ENCODE measurements around the gene TSFM.

The TSFM gene

DNA sequence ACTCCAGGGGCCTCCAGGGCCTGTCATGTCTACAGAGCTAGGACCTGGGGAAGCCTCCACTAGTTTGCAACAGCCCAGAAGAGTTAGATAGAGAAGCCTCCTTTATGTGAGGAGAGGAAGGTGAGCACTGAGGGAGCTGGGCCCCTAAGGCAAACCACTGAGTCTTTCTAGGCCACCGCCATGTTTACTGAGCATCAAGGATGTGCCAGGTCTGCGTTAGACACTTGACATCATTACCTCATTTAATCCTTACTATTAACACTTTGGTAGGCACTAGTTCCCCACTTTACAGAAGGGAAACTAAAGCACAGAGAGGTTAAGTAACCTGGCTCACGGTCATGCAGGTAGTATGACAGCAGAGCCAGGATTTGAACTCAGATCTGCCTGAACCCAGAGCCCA is 51.1 kb downstream of the TSFM start:
- TF ChIP-seq, protein P1, sequence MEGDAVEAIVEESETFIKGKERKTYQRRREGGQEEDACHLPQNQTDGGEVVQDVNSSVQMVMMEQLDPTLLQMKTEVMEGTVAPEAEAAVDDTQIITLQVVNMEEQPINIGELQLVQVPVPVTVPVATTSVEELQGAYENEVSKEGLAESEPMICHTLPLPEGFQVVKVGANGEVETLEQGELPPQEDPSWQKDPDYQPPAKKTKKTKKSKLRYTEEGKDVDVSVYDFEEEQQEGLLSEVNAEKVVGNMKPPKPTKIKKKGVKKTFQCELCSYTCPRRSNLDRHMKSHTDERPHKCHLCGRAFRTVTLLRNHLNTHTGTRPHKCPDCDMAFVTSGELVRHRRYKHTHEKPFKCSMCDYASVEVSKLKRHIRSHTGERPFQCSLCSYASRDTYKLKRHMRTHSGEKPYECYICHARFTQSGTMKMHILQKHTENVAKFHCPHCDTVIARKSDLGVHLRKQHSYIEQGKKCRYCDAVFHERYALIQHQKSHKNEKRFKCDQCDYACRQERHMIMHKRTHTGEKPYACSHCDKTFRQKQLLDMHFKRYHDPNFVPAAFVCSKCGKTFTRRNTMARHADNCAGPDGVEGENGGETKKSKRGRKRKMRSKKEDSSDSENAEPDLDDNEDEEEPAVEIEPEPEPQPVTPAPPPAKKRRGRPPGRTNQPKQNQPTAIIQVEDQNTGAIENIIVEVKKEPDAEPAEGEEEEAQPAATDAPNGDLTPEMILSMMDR (IDR thresholded peaks at IDR 0.05; ENCODE audit: insufficient read depth, low read length, poor library complexity, severe bottlenecking) = no peak
- Histone ChIP-seq H3K36me3 (ENCODE audit: control insufficient read depth, insufficient read depth, low read length) (peaks cover 3% of the 10 kb centered on the region), H3K27me3 (replicated peaks; ENCODE audit: control insufficient read depth, insufficient read depth, low read length) (no peaks in the 10 kb centered on the region), H3K4me3 (replicated peaks; ENCODE audit: low read depth, low read length) (no peak overlapping the region)
- DNase-seq (ENCODE audit: extremely low read depth, insufficient read length) = no peak

DNA sequence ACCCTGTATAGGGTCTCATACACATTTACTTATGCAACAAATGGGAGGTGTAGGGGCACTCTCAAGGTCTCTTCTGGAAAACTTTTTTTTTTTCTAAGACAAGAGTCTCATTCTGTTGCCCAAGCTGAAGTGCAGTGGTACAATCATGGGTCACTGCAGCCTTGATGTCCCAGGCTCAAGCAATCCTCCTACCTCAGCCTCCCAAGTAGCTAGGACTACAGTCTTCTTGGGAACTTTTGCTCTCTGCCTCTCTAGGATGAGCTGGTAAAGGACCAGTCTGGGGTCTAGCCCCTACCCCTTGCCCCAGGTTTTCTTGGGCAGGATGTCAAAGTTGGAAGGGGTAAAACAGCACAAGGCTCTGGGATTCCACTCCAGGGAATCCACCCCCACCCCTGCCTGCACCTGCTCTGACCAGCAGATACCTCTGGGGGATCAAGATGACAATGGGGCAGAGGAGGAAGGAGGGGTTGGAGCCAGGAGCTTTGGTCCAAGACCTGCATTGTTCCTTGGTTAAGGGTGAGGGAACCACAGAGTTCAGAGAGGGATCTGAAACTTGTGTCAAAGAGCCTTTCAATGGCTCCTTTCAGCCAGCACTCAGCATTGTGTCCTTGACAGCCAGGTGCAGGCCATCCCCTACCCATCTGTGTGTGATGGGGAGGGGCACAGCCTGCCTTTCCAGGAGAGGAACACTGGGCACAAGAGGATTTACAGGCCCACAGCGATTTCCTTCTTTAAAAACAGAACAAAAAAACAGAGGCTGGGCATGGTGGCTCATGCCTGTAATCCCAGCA is 51.7 kb downstream of the TSFM start:
- TF ChIP-seq, protein P1 (IDR thresholded peaks at IDR 0.05; ENCODE audit: insufficient read depth, low read length, poor library complexity, severe bottlenecking) = no peak
- no peaks in the 10 kb centered on the region for H3K36me3 ChIP-seq (ENCODE audit: control insufficient read depth, insufficient read depth, low read length)
- no peak for DNase-seq (ENCODE audit: extremely low read depth, insufficient read length)
- H3K4me3 ChIP-seq (replicated peaks; ENCODE audit: low read depth, low read length) = no peak overlapping the region
- H3K27me3 ChIP-seq (replicated peaks; ENCODE audit: control insufficient read depth, insufficient read depth, low read length) = no peaks in the 10 kb centered on the region

DNA sequence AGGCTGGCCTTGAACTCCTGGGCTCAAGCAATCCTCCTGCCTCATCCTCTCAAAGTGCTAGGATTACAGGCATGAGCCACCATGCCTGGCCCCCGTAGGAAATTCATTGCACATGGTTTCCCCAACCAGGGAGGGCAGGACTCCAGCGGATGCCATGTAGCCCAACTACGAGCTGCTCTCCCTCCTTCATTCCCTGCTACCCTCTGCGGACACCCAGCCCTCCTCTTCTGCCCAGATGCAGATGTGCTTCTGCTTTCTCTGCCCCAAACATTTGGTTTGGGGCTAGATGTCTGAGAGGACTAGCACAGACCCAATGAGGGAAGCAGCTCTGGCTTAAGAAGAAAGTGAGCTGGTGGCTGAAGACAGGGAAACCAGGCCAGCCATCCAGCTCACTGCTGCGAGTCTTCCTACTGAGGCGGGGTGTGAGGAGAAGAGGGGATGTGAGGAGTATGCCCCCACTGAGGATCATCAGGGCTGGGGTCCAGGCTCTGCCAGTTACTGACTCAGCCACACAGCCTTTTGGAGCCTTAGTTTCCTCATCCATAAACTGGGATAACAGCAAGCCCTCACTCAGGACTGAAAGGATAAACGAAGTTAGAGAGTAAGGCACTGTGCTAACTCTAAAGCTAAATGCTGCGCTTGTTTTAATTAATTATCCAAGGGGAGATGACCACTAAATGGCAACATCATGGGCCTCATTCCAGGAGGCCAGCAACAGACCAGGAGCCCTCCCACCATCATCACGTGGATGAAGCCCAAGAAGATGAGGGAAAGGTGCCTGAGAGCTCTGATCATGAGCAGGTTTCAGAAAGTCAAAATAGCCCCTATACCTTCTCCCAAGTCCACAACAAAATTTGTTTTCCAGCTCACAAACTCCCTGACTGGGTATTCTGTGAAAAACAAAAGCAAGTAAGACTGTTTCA is 53.0 kb downstream of the TSFM start:
- DNase-seq (ENCODE audit: extremely low read depth, insufficient read length) = no peak
- H3K4me3 ChIP-seq (replicated peaks; ENCODE audit: low read depth, low read length) = peak overlapping the region; percentile 34
- no peaks in the 10 kb centered on the region for H3K27me3 ChIP-seq (replicated peaks; ENCODE audit: control insufficient read depth, insufficient read depth, low read length)
- H3K36me3 ChIP-seq (ENCODE audit: control insufficient read depth, insufficient read depth, low read length) = no peaks in the 10 kb centered on the region
- TF ChIP-seq, protein P1 (IDR thresholded peaks at IDR 0.05; ENCODE audit: insufficient read depth, low read length, poor library complexity, severe bottlenecking) = no peak

DNA sequence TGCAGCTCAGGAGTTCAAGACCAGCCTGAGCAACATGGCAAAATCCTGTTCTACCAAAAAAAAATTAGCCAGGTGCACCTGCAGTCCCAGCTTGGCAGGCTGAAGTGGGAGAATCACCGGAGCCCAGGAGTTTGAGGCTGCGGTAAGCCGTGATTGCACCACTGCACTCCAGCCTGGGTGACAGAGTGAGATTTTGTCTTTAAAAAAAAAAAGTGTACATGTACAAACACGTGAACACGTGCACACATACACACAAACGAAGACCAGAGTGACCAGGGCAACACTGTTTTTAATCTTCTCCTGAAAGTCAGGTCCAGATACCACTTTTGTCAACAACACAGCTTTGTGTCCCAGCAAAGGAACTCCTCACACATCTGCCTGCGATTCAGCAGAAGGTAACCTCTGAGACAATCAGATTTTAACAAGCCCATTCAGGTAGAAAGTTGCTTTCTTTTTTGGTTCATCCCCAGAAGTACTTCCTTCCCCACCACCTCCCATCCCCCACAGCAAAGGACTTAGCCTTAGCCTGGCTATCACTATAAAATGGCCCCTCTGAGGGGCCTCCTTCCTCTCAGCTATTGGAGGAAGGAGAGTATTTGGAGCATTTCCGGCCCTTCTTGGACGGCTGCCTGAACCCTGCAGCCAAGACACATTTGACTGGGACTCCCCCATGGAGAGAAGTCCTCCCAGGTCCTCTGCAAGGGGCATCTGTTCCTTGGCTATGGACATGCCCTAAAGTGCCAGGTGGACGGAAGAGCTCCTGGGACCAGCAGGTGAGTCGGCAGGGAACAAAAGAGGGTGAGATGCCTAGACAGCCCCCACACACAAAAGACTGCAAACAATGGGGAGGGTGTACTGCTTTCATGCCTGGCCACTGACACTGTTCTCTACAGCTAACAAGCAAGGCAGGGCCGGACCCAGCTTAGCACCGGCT is 54.1 kb downstream of the TSFM start:
- TF ChIP-seq, protein P1 (IDR thresholded peaks at IDR 0.05; ENCODE audit: insufficient read depth, low read length, poor library complexity, severe bottlenecking) = no peak
- Histone ChIP-seq H3K36me3 (ENCODE audit: control insufficient read depth, insufficient read depth, low read length) (no peaks in the 10 kb centered on the region), H3K27me3 (replicated peaks; ENCODE audit: control insufficient read depth, insufficient read depth, low read length) (no peaks in the 10 kb centered on the region), H3K4me3 (replicated peaks; ENCODE audit: low read depth, low read length) (peak overlapping the region; percentile 34)
- DNase-seq (ENCODE audit: extremely low read depth, insufficient read length) = peak; percentile 66

DNA sequence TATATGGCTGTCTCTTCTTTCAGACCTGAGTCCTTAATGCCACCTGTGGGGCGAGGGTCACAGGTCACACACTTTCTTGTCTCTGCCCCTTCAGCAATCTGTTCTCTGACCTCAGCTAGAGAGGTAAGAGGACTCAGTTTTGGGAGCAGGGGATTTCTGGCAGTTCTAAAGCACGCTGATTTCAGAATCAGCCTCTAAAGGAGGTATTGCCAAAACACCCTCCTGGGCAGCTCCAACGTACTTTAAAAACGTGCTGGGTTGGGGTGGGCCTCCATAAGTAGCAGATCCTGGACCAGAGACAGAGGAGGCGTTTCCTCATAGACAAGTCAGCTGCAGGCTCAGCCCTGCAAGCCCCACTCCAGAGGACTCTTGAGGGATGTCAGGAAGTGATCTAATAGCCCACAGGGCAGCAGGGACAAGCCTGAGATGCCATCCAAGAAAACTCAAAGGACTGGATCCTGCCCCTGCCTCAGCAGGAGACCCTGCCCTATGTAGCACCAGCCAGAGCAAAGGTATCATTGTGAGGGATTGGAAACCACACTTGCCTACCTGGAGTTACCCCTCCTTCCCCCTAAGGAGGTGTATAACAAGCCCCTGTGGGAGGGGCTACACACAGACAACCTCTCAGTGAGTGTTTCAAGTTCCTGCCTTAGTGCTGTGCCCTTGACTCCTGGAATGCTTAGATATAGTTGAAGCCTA is 55.4 kb downstream of the TSFM start:
- TF ChIP-seq, protein P1 (IDR thresholded peaks at IDR 0.05; ENCODE audit: insufficient read depth, low read length, poor library complexity, severe bottlenecking) = no peak
- H3K36me3 ChIP-seq (ENCODE audit: control insufficient read depth, insufficient read depth, low read length) = no peaks in the 10 kb centered on the region
- DNase-seq (ENCODE audit: extremely low read depth, insufficient read length) = peak; percentile 37
- H3K27me3 ChIP-seq (replicated peaks; ENCODE audit: control insufficient read depth, insufficient read depth, low read length) = no peaks in the 10 kb centered on the region
- H3K4me3 ChIP-seq (replicated peaks; ENCODE audit: low read depth, low read length) = no peak overlapping the region
